SK-N-MC (cell line): Measurements from ENCODE around the gene EDDM13.

Experiments
- EZH2 ChIP-seq: fragments of 200-600 bp; sonication (generic); IDR thresholded peaks from one replicate; pipeline ENCODE4 v1.6.1; 2017; ENCODE audit warnings: antibody characterized with exemption
- FOXP2 ChIP-seq: optimal IDR thresholded peaks from 2 replicates; pipeline ENCODE3; 2011; ENCODE audit warnings: mild to moderate bottlenecking, moderate library complexity; ENCODE audit not compliant: insufficient read depth; ENCODE audit errors: extremely low read length, control extremely low read depth
- POLR2AphosphoS5 ChIP-seq: IDR thresholded peaks from 2 replicates; pipeline ENCODE4 v1.6.1; 2012; ENCODE audit warnings: mild to moderate bottlenecking, low read depth, low read length, borderline replicate concordance

- TF ChIP-seq EZH2 (no peak), POLR2AphosphoS5 (no peak), FOXP2 (no peak)
These were observed 11.4 kb upstream of the EDDM13 start for GRCh38 chr19:56261145-56261544.
